Activated B cell treated with CpG ODN at 0.5 μM for 24 hours (primary cell): ENCODE results near the gene UBE2I. TPM values are rescaled to one million over a fixed set of nuclear protein-coding genes. Genes with fewer than 3 reads are reported as not detected.

Source experiments
- ATAC-seq: fragments of 200-7000 bp; cut with Tn5 transposase; one replicate; pipeline ENCODE4 v1.10.0; 2021; ENCODE audit warnings: low read depth, mild to moderate bottlenecking, moderate library complexity
- CTCF ChIA-PET: fragments of 350-600 bp; sonication (Branson Sonifier 250); formaldehyde crosslinking; loops from one replicate; lab custom pipeline; 2021; ENCODE audit warnings: antibody characterized with exemption; lab: Charles Lee
- POLR2A ChIA-PET: fragments of 350-600 bp; sonication (Branson Sonifier 250); formaldehyde crosslinking; loops from one replicate; lab custom pipeline; 2021; ENCODE audit warnings: antibody characterized with exemption; lab: Charles Lee
- DNase-seq: peaks from one replicate; pipeline ENCODE4 v3.0.0; 2022
- H3K27ac Mint-ChIP-seq: one replicate; pipeline ENCODE4 v1.8.0; 2020; ENCODE audit warnings: mixed read lengths
- H3K27me3 Mint-ChIP-seq: one replicate; pipeline ENCODE4 v1.8.0; 2021; ENCODE audit warnings: mixed read lengths
- H3K36me3 Mint-ChIP-seq: one replicate; pipeline ENCODE4 v1.8.0; 2021; ENCODE audit warnings: low read depth, mixed read lengths
- H3K4me1 Mint-ChIP-seq: one replicate; pipeline ENCODE4 v1.8.0; 2021; ENCODE audit warnings: mixed read lengths
- H3K4me3 Mint-ChIP-seq: one replicate; pipeline ENCODE4 v1.8.0; 2020; ENCODE audit warnings: mild to moderate bottlenecking, mixed read lengths
- H3K9me3 Mint-ChIP-seq: one replicate; pipeline ENCODE4 v1.8.0; 2020; ENCODE audit warnings: mixed read lengths
- intact Hi-C: fragments of 100-400 bp; cut with micrococcal nuclease; formaldehyde crosslinking; loops from one replicate; pipeline ENCODE4 v1.15.1; 2024
- total RNA-seq: library from RNA; stranded (reverse); gene quantifications from 2 replicates; pipeline ENCODE4 v1.2.3, GENCODE V29; 2022
- TF ChIP-seq, protein P1 (sequence below): fragments of 200-600 bp; IDR thresholded peaks from one replicate; pipeline ENCODE4 v1.8.0; 2022; ENCODE audit warnings: antibody characterized with exemption, mild to moderate bottlenecking

UBE2I gene
- 220 and 240 TPM in 2 replicates for total RNA-seq

DNA sequence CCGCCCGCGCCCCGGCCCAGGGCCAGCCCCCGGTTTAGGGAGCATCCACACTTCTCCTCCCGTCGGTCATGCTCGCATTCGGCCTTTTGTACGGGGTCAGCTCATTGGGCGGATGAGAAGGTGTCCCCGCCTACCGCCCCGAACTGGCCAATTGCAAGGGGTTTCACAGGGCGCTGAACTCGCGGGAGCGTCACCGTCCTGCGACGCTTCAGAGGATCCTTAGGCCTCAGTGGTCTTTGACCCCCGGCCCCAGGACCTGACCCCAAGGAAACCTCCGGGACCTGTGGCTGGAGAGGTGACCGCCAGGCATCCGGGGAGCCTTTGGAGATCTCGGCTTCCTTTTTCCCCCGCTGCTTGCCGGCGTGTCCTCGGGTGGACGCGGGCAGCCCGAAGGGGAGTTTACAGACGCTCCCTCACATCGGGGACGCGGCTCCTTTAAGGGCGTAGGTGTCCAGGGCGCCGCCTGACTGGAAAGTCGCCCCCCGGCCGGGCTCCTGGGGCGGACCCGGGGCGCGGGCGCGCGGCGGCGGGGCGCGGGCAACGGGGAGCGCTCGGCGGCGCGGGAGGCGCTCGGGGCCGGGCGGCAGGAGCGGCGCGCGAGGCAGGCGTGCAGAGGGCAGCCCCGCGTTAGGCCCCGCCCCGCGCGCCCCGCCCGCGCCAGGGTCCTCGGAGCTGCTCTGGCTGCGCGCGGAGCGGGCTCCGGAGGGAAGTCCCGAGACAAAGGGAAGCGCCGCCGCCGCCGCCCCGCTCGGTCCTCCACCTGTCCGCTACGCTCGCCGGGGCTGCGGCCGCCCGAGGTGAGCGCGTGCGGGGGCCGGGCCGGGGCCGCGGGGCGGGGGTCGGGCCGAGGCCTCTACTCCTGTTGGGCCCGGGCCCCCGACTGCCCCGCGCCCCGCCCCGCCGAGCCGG lies at the start of gene UBE2I:
Gene UBE2I (plus strand): TSS at position 660 of the 909 bp plus-strand sequence. CDS start 4,395 bp downstream, outside the sequence.
- Mint-ChIP-seq H3K27me3 (no peaks in the 10 kb centered on the region), H3K9me3 (no peaks in the 10 kb centered on the region), H3K4me3 (peak within 1 kb of the TSS; percentile 98), H3K27ac (peak within 1 kb of the TSS; percentile 100), H3K4me1 (peaks cover 67% of the 10 kb centered on the region), H3K36me3 (peaks cover 30% of the 10 kb centered on the region)
- peak; percentile 98 for DNase-seq
- TF ChIP-seq, protein P1, sequence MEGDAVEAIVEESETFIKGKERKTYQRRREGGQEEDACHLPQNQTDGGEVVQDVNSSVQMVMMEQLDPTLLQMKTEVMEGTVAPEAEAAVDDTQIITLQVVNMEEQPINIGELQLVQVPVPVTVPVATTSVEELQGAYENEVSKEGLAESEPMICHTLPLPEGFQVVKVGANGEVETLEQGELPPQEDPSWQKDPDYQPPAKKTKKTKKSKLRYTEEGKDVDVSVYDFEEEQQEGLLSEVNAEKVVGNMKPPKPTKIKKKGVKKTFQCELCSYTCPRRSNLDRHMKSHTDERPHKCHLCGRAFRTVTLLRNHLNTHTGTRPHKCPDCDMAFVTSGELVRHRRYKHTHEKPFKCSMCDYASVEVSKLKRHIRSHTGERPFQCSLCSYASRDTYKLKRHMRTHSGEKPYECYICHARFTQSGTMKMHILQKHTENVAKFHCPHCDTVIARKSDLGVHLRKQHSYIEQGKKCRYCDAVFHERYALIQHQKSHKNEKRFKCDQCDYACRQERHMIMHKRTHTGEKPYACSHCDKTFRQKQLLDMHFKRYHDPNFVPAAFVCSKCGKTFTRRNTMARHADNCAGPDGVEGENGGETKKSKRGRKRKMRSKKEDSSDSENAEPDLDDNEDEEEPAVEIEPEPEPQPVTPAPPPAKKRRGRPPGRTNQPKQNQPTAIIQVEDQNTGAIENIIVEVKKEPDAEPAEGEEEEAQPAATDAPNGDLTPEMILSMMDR = no peak
- peak; percentile 69 for ATAC-seq
- POLR2A ChIA-PET = interaction anchor here (0.6 to 3.0 kb wide), 23 partner anchors 8 to 1364 kb away, joined by 3 to 26 read pairs (median 3); partner anchors contain the start of genes NUBP2, RPS2, SPSB3 and TRAF7
- CTCF ChIA-PET = interaction anchor here (1.0 kb wide), 1 partner anchor 8 kb away, joined by 3 read pairs; no protein-coding TSS in a partner anchor
- intact Hi-C loops = loop anchor here (1.0 to 5.0 kb wide), 5 partner anchors 23 to 474 kb away; partner anchors contain the start of genes NUBP2, SPSB3 and UQCC4

GRCh38 chr16:1259760-1260068 lies 49.7 kb upstream of the UBE2I start:
- H3K4me1 Mint-ChIP-seq = peaks cover 5% of the 10 kb centered on the region
- TF ChIP-seq, protein P1 = no peak
- no peaks in the 10 kb centered on the region for H3K36me3 Mint-ChIP-seq
- no peak overlapping the region for H3K4me3 Mint-ChIP-seq
- CTCF ChIA-PET = no interaction called here
- no peak overlapping the region for H3K27ac Mint-ChIP-seq
- intact Hi-C loops = no loop called here
- POLR2A ChIA-PET = no interaction called here
- H3K9me3 Mint-ChIP-seq = no peaks in the 10 kb centered on the region
- no peak for ATAC-seq
- peaks cover 21% of the 10 kb centered on the region for H3K27me3 Mint-ChIP-seq
- no peak for DNase-seq

GRCh38 chr16:1260101-1260680 lies 49.2 kb upstream of the UBE2I start:
- H3K36me3 Mint-ChIP-seq = no peaks in the 10 kb centered on the region
- H3K4me3 Mint-ChIP-seq = no peak overlapping the region
- H3K27me3 Mint-ChIP-seq = peaks cover 21% of the 10 kb centered on the region
- H3K27ac Mint-ChIP-seq = no peak overlapping the region
- H3K9me3 Mint-ChIP-seq = no peaks in the 10 kb centered on the region
- POLR2A ChIA-PET = no interaction called here
- ATAC-seq (no peak), DNase-seq (no peak)
- peaks cover 5% of the 10 kb centered on the region for H3K4me1 Mint-ChIP-seq
- TF ChIP-seq, protein P1 = no peak
- CTCF ChIA-PET = no interaction called here
- intact Hi-C loops = no loop called here

- peaks cover 5% of the 10 kb centered on the region for H3K4me1 Mint-ChIP-seq
- no peak for DNase-seq
- peaks cover 21% of the 10 kb centered on the region for H3K27me3 Mint-ChIP-seq
- H3K4me3 Mint-ChIP-seq = no peak overlapping the region
- intact Hi-C loops = no loop called here
- no peaks in the 10 kb centered on the region for H3K36me3 Mint-ChIP-seq
- ChIA-PET POLR2A (no interaction called here), CTCF (no interaction called here)
- TF ChIP-seq, protein P1 = no peak
- ATAC-seq = no peak
- H3K9me3 Mint-ChIP-seq = no peaks in the 10 kb centered on the region
- no peak overlapping the region for H3K27ac Mint-ChIP-seq
Measured at GRCh38 chr16:1261131-1261892, 48.1 kb upstream of the UBE2I start.
